ENCODE results near the gene TSC2. TPM values are rescaled to one million over a fixed set of nuclear protein-coding genes. Genes with fewer than 3 reads are reported as not detected.
A peak's percentile ranks its signal among the peaks of the same experiment; 100 is the strongest.
"Not testable (repeated sequence)": the region's sequence is repeated elsewhere in the genome, so short reads cannot be mapped to it uniquely, and the experiment has no call there.

TSC2 gene
- total RNA-seq, 1 donor from 2014 or later, result 242 TPM

GRCh38 chr16:2030036-2030435 lies 17.7 kb upstream of the TSC2 start:
- no peak for TF ChIP-seq CTCF (IDR thresholded peaks at IDR 0.05; ENCODE audit: unreplicated experiment)
- peaks cover 29% of the 10 kb centered on the region for H3K4me1 Mint-ChIP-seq
- no peak overlapping the region for H3K27ac Mint-ChIP-seq
- no peaks in the 10 kb centered on the region for H3K9me3 Mint-ChIP-seq
- H3K27me3 Mint-ChIP-seq (ENCODE audit: low read depth), result no peaks in the 10 kb centered on the region
- no peak for DNase-seq (ENCODE audit: low spot score in 2 of 2, unreplicated experiment in 2 of 2)
- H3K36me3 Mint-ChIP-seq, result peaks cover 2% of the 10 kb centered on the region
- no peak overlapping the region for H3K4me3 Mint-ChIP-seq

GRCh38 chr16:2031081-2031577 lies 16.7 kb upstream of the TSC2 start:
- Mint-ChIP-seq H3K9me3 (no peaks in the 10 kb centered on the region), H3K36me3 (peaks cover 2% of the 10 kb centered on the region), H3K4me1 (peaks cover 35% of the 10 kb centered on the region), H3K27me3 (ENCODE audit: low read depth) (no peaks in the 10 kb centered on the region), H3K27ac (no peak overlapping the region), H3K4me3 (no peak overlapping the region)
- no peak for DNase-seq (ENCODE audit: low spot score in 2 of 2, unreplicated experiment in 2 of 2)
- no peak for TF ChIP-seq CTCF (IDR thresholded peaks at IDR 0.05; ENCODE audit: unreplicated experiment)

GRCh38 chr16:2032285-2033056 lies 15.3 kb upstream of the TSC2 start:
- H3K4me1 Mint-ChIP-seq, result peaks cover 38% of the 10 kb centered on the region
- no peaks in the 10 kb centered on the region for H3K9me3 Mint-ChIP-seq
- DNase-seq (ENCODE audit: low spot score in 2 of 2, unreplicated experiment in 2 of 2), result no peak
- peaks cover 2% of the 10 kb centered on the region for H3K36me3 Mint-ChIP-seq
- H3K4me3 Mint-ChIP-seq, result no peak overlapping the region
- no peak for TF ChIP-seq CTCF (IDR thresholded peaks at IDR 0.05; ENCODE audit: unreplicated experiment)
- no peaks in the 10 kb centered on the region for H3K27me3 Mint-ChIP-seq (ENCODE audit: low read depth)
- peak overlapping the region; percentile 66 for H3K27ac Mint-ChIP-seq

- Mint-ChIP-seq H3K27ac (peak overlapping the region; percentile 92), H3K27me3 (ENCODE audit: low read depth) (no peaks in the 10 kb centered on the region), H3K4me1 (peaks cover 39% of the 10 kb centered on the region), H3K36me3 (peaks cover 2% of the 10 kb centered on the region), H3K4me3 (no peak overlapping the region), H3K9me3 (no peaks in the 10 kb centered on the region)
- TF ChIP-seq CTCF (IDR thresholded peaks at IDR 0.05; ENCODE audit: unreplicated experiment), result no peak
- DNase-seq (ENCODE audit: low spot score in 2 of 2, unreplicated experiment in 2 of 2), result peak; percentile 45 to 74
Observed at GRCh38 chr16:2033057-2033908, 14.5 kb upstream of the TSC2 start.

- Mint-ChIP-seq H3K27ac (peak overlapping the region; percentile 92), H3K4me1 (peaks cover 39% of the 10 kb centered on the region)
- not testable (repeated sequence) for DNase-seq (ENCODE audit: low spot score in 2 of 2, unreplicated experiment in 2 of 2); H3K4me3 Mint-ChIP-seq; H3K36me3 Mint-ChIP-seq; H3K9me3 Mint-ChIP-seq; H3K27me3 Mint-ChIP-seq (ENCODE audit: low read depth)
Observed at GRCh38 chr16:2033909-2034695, 13.7 kb upstream of the TSC2 start.
